HG03571 (cell line): ENCODE measurements around the gene KHDC1.
"Not testable (repeated sequence)": the region's sequence is repeated elsewhere in the genome, so short reads cannot be mapped to it uniquely, and the experiment has no call there.

Experiments used
- ATAC-seq: cut with Tn5 transposase; IDR thresholded peaks from one replicate; pipeline ENCODE4 v1.9.1; 2021; ENCODE audit not compliant: unreplicated experiment

The KHDC1 gene

DNA sequence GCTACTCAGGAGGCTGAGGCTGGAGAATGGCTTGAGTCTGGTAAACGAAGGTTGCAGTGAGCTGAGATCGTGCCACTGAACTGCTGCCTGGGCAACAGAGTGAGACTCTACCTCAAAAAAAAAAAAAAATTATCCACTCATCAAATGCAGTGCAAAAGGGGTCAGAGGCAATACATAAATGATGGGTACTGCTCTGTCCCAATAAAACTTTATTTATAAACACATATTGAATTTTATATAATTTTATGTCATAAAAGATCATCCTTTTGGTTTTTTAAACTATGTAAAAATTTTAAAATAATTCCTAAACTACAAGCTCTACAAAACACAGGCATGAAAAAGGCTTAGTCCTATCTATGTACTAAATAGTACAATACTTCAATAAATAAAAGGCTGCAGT, 10.3 kb downstream of the KHDC1 start:
- no peak for ATAC-seq

GRCh38 chr6:73250016-73250415, 13.0 kb downstream of the KHDC1 start:
- ATAC-seq = no peak

DNA sequence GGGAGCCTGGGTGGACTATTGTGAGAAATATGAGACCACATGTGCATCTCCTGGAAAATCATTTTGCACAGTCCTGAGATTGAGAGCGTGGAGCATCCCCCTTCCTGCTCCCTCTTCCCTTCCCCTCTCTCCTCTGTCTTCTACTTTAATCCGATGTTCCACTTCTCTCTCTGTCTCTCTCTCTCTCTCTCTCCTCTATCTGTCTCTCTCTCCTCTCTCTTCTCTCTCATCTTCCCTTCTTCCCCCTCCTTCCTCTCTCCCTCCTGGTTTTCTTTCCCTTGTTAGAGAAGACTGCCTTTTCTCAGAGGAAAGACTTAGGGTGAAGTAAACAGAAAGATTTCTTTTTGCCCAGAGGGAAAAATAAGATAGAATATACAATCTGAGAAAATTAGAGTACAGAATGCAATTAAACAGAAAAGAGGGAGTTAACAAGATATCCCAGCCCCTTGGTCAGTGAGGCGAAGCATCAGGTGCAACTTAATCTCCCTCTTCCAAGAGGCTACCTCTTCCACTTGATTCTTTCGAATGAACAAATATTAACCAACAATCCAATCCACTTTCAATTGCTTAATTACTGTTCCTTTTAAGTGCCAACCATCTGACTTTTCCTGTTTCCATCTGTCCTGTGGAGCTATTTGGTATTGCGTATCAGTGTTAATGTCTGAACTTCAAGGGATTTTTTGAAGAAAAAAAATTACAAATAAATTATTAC, 14.6 kb downstream of the KHDC1 start:
- ATAC-seq = no peak

- no peak for ATAC-seq
These were observed 21.0 kb downstream of the KHDC1 start for GRCh38 chr6:73242001-73242400.

DNA sequence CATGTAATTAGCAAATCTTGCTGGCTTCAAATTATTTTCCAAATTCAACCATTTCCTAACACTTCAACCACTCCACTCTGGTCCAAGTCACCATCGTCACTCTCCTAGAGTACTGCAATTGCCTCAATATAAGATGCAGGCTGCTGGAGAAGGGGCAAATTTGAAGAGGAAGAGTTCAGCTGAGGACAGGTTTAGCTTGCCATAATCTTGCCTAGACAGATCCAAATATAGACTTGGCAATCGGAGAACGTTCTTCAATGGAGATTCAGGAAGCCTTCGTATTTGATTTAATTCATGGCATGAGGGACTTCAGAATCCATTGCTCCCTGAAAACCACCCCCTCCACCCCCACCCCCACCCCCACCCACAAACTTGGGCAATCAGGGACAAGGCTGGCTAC, 22.3 kb downstream of the KHDC1 start:
- no peak for ATAC-seq

- no peak for ATAC-seq
These were observed 26.7 kb downstream of the KHDC1 start for GRCh38 chr6:73236144-73236750.

DNA sequence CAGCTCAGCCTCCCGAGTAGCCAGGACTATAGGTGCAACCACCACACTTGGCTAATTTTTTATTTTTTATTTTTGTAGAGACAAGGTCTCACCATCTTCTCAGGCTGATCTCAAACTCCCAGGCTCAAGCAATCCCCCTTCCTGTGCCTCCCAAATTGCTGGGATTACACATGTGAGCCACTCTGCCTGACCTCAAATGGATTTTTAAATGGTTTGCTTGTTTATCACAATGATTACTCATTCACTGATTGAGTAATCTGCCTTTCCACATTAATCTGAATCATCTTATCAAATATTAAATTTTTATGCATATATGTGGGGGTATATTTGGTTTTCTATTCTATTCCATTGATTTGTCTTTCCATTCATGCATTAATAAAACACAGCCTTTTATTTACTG, 28.3 kb downstream of the KHDC1 start:
- ATAC-seq = no peak

DNA sequence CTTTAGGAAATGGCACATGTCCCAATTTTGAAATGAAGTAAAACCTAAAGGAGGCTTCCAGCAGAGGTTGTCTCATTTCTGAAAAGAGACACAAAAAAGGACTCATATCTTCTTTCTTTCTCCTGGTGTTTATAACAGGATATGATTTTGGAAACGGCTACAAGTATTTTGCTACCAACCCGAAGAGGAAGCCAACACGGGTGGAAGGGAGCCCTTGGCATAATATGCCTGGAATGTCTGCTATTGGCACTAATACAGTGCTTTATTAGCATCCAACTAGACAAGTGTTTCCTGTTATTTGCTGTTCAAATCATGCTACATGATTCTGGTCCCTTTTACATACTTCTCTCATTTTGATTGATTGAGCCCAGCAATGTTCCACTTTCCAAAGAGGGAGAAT, 29.0 kb downstream of the KHDC1 start:
- ATAC-seq = not testable (repeated sequence)

- ATAC-seq = no peak
These were observed 29.9 kb downstream of the KHDC1 start for GRCh38 chr6:73233048-73233447.

DNA sequence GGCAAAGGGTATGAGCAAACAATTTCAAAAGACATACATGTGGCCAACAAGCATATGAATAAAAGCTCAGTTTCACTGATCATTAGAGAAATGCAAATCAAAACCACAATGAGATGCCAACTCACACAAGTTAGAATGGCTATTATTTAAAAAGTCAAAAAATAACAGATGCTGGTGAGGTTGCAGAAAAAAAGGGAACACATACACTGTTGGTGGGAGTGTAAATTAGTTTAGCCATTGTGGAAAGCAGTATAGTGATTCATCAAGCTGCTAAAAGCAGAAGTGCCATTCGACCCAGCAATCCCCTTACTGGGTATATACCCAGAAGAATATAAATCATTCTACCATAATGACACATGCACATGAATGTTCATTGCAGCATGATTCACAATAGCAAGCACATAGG, 31.0 kb downstream of the KHDC1 start:
- ATAC-seq = no peak

DNA sequence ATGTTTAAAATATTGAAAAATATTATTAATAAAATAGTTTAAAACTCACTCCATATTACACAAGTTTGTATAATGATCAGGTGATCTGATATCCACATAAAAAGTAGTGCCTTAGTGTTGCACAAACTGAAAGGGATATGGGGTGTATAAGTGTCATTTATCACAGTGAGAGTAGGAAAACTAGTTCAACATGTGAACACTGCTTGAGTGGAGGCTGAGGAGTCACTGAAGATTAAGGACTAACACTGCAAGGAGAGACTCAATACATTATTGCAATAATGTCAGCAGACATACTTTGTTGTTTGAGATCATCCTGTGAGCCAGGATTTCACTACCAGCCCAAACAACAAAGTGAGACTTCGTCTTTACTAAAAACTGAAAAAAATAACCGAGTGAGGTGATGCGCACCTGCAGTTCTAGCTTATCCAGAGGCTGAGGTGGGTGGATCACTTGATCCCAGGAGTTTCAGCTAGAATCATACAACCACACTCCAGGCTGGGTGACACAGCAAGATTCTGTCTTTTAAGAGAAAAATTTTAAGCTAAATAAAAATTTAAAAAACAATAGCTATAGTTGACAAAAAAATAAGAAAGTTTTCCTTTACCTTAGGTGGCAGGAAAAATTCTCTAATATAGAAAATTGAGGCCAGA, 35.3 kb downstream of the KHDC1 start:
- ATAC-seq = no peak

- no peak for ATAC-seq
These were observed 37.6 kb downstream of the KHDC1 start, which contains the start of gene KHDC1L for GRCh38 chr6:73225396-73225795. Gene KHDC1L, minus strand, starts transcription at chr6:73225496. Its CDS starts 88 bp downstream, at chr6:73225408.

DNA sequence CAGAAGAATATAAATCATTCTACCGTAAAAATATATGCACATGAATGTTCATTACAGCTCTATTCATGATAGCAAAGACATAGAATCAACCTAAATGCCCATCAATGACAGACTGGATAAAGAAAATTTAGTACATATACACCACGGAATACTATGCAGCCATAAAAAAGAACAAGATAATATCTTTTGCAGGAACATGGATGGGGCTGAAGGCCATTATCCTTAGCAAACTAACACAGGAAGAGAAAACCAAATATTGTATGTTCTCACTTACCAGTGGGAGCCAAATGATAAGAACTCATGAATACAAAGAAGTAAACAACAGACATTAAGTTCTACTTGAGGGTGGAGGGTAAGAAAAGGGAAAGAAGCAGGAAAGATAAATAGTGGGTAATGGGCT, 46.1 kb downstream of the KHDC1 start:
- no peak for ATAC-seq

DNA sequence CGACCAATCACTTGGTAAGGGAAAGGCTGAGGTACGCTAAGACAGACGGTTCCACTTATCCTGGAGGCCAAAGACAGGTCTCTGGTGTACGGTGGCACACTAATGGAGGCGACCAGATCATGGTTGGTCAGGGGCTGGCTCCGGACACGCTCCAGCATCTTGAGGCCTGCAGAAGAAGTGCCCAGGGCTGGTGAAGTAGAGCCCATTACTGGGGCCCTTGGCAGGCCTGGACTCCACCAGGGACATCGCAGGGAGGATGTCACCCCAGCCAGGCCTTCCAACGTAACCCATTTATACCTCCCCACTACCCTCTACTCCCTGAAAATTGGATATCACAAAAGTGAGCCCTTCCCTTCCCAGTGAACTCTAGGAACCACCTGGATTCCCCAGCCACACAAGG, 53.9 kb downstream of the KHDC1 start:
- ATAC-seq = no peak

DNA sequence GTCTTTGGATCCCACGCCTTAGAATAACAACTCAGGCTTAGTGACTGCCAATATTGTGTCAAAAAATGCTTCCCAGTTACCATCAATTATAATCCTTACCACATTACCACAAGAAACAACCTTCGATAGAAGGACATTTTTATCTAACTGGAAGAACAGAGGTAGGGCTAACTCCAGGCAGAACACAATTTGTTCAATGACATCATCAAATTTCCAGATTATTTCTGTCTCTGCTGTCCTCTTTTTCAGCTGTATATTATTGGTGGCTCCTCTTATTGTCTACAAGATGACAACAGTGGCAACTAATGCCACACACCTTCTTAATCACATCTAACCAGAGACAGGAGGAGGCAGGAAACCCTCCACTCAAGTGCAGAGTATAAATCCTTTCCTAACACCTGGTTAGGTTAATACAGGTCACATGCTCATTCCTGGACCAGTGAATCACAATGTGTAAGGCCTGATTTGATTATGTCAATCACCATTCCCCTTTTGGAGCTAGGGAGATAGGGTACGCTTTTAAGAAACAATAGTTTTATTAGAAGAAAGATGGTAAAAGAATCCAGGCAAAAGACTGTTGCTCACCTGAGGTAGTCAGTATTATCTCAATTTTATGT, 55.7 kb downstream of the KHDC1 start:
- no peak for ATAC-seq

- no peak for ATAC-seq
These were observed 58.7 kb downstream of the KHDC1 start for GRCh38 chr6:73204252-73204651.

DNA sequence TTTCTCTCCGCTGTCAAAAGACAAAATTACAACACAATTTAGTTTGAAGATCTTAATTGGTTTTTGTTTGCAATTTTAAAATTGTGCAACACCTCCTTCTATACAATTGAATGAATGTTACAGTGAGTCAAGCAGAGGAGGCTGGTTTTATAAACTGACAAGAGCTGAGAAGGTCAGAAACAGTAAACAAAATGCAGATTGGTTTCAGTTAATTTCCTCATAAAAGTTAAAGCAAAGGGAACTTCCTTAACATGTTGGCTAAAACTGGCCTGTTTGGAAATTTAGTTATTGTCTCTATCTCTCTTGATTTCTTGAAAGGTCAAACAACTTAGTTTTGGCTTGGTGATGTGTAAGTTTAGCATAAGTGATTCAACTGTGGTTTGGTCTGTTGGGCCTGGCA, 59.9 kb downstream of the KHDC1 start:
- ATAC-seq = no peak

GRCh38 chr6:73200735-73201134, 62.3 kb downstream of the KHDC1 start:
- ATAC-seq = no peak

DNA sequence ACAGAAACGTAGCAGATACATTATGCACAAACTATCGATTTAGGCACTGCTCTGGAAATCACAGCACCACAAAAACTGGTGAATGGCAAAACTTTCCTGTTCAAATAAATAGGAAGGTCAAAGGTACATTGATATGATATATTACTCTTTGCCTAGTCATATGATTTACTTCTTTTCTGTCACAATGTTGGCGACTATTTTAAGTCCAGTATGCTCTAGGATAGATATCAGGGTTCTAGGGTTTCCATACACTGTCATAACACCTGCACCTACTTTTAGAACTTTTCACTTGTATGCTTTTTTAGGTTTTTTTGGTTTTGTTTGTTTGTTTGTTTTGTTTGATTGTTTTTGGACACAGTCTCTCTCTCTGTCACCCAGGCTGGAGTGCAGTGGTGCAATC, 62.7 kb downstream of the KHDC1 start:
- no peak for ATAC-seq

DNA sequence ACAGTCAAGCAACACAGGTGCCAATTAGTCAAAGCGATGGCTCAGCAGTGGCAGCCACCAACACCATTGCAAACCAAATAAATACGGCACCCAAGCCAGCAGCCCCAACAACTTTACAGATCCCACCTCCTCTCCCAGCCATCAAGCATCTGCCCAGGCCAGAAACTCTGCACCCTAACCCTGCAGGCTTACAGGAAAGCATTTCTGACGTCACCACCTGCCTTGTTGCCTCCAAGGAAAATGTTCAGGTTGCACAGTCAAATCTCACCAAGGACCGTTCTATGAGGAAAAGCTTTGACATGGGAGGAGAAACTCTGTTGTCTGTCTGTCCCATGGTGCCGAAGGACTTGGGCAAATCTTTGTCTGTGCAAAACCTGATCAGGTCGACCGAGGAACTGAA, 68.3 kb downstream of the KHDC1 start:
- no peak for ATAC-seq

DNA sequence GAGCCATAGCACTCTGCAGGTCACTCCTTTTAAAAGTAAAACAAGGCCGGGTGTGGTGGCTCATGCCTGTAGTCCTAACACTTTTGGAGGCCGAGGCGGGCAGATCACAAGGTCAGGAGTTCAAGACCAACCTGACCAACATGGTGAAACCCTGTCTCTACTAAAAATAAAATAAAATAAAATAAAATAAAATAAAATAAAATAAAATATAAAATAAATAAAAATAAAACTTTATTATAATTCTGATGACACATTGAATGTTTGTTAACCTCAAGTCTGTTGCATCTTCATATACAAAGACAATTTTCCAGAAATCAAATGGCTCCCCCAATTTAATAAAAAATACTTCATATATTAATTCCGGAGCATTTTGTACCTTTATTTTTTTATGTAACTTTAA, 69.7 kb downstream of the KHDC1 start:
- ATAC-seq = not testable (repeated sequence)
